H9 (cell line): ENCODE measurements around the gene PFKL. TPM values are rescaled to one million over a fixed set of nuclear protein-coding genes. Genes with fewer than 3 reads are reported as not detected.

Experiments used
- DNase-seq: peaks from one replicate; pipeline ENCODE4 v3.0.0-alpha.2; 2017
- H2AFZ ChIP-seq: one replicate; pipeline ENCODE4 v1.6.1; 2013; ENCODE audit warnings: mild to moderate bottlenecking, low read length, control low read depth, moderate library complexity
- H2AK5ac ChIP-seq: 2 replicates; pipeline ENCODE4 v1.6.1; 2013; ENCODE audit warnings: low read length, control low read depth, mixed read lengths; ENCODE audit not compliant: insufficient read length
- H2BK120ac ChIP-seq: one replicate; pipeline ENCODE4 v1.6.1; 2013; ENCODE audit warnings: low read depth, mild to moderate bottlenecking, low read length, control low read depth, inconsistent platforms; ENCODE audit not compliant: poor library complexity, severe bottlenecking
- H2BK12ac ChIP-seq: 2 replicates; pipeline ENCODE4 v1.6.1; 2013; ENCODE audit warnings: low read length, control low read depth, mixed read lengths, low read depth; ENCODE audit not compliant: insufficient read length
- H2BK15ac ChIP-seq: 2 replicates; pipeline ENCODE4 v1.6.1; 2013; ENCODE audit warnings: low read depth, low read length, control low read depth
- H2BK20ac ChIP-seq: one replicate; pipeline ENCODE4 v1.6.1; 2013; ENCODE audit warnings: low read depth, mild to moderate bottlenecking, low read length, control low read depth, inconsistent platforms; ENCODE audit not compliant: poor library complexity, severe bottlenecking
- H2BK5ac ChIP-seq: 2 replicates; pipeline ENCODE4 v1.6.1; 2013; ENCODE audit warnings: low read length, control low read depth, mixed read lengths; ENCODE audit not compliant: insufficient read length
- H3K14ac ChIP-seq: 2 replicates; pipeline ENCODE4 v1.6.1; 2013; ENCODE audit warnings: low read length, control low read depth; ENCODE audit not compliant: insufficient read depth
- H3K18ac ChIP-seq: 2 replicates; pipeline ENCODE4 v1.6.1; 2013; ENCODE audit warnings: low read depth, mild to moderate bottlenecking, mixed read lengths, low read length, control low read depth; ENCODE audit not compliant: insufficient read length
- H3K23ac ChIP-seq: 2 replicates; pipeline ENCODE4 v1.6.1; 2013; ENCODE audit warnings: low read length, control low read depth, mixed read lengths, low read depth; ENCODE audit not compliant: insufficient read length
- H3K23me2 ChIP-seq: 2 replicates; pipeline ENCODE4 v1.6.1; 2013; ENCODE audit warnings: low read depth, mild to moderate bottlenecking, mixed read lengths, low read length, control low read depth; ENCODE audit not compliant: insufficient read length, poor library complexity, severe bottlenecking
- H3K27ac ChIP-seq: 2 replicates; pipeline ENCODE4 v1.5.1; 2013; ENCODE audit warnings: low read length, control low read depth, mixed read lengths, low read depth; ENCODE audit not compliant: insufficient read length
- H3K27me3 ChIP-seq: 2 replicates; pipeline ENCODE4 v1.6.1; 2013; ENCODE audit warnings: low read length, control low read depth, inconsistent platforms; ENCODE audit not compliant: insufficient read depth
- H3K4ac ChIP-seq: 2 replicates; pipeline ENCODE4 v1.6.1; 2013; ENCODE audit warnings: low read depth, mild to moderate bottlenecking, control low read depth, inconsistent platforms, low read length, moderate library complexity
- H3K4me1 ChIP-seq: 2 replicates; pipeline ENCODE4 v1.6.1; 2013; ENCODE audit warnings: low read length, control low read depth, inconsistent platforms; ENCODE audit not compliant: insufficient read depth
- H3K4me2 ChIP-seq: 2 replicates; pipeline ENCODE4 v1.6.1; 2013; ENCODE audit warnings: low read length, control low read depth, mixed read lengths; ENCODE audit not compliant: insufficient read length, insufficient read depth
- H3K56ac ChIP-seq: 2 replicates; pipeline ENCODE4 v1.6.1; 2013; ENCODE audit warnings: low read depth, mild to moderate bottlenecking, mixed read lengths, low read length, control low read depth; ENCODE audit not compliant: insufficient read length
- H3K79me1 ChIP-seq: 2 replicates; pipeline ENCODE4 v1.6.1; 2013; ENCODE audit warnings: low read depth, mild to moderate bottlenecking, moderate library complexity, low read length, control low read depth, inconsistent platforms; ENCODE audit not compliant: insufficient read depth, poor library complexity, severe bottlenecking
- H3K79me2 ChIP-seq: 2 replicates; pipeline ENCODE4 v1.6.1; 2013; ENCODE audit warnings: low read length, control low read depth, inconsistent platforms; ENCODE audit not compliant: insufficient read depth
- H3K9ac ChIP-seq: 2 replicates; pipeline ENCODE4 v1.6.1; 2013; ENCODE audit warnings: low read length, control low read depth, mixed read lengths; ENCODE audit not compliant: insufficient read length; ENCODE audit errors: extremely low read depth
- H3K9me3 ChIP-seq: one replicate; pipeline ENCODE4 v1.6.1; 2013; ENCODE audit warnings: low read depth, low read length, inconsistent platforms; ENCODE audit not compliant: control insufficient read depth
- H3T11ph ChIP-seq: one replicate; pipeline ENCODE4 v1.6.1; 2013; ENCODE audit warnings: mild to moderate bottlenecking, low read length, control low read depth, inconsistent platforms
- H4K20me1 ChIP-seq: one replicate; pipeline ENCODE4 v1.6.1; 2013; ENCODE audit not compliant: control insufficient read depth, insufficient read length, insufficient read depth
- H4K5ac ChIP-seq: 2 replicates; pipeline ENCODE4 v1.6.1; 2013; ENCODE audit warnings: low read depth, mild to moderate bottlenecking, mixed read lengths, low read length, control low read depth; ENCODE audit not compliant: insufficient read length
- H4K8ac ChIP-seq: replicated peaks from 2 replicates; pipeline ENCODE4 v1.6.1; 2013; ENCODE audit warnings: low read length, control low read depth, mixed read lengths, low read depth; ENCODE audit not compliant: insufficient read length
- H4K91ac ChIP-seq: 2 replicates; pipeline ENCODE4 v1.6.1; 2013; ENCODE audit warnings: low read depth, mild to moderate bottlenecking, moderate library complexity, mixed read lengths, low read length, control low read depth; ENCODE audit not compliant: insufficient read length
- H3K27ac Mint-ChIP-seq, 3 experiments: 2 replicates in 2 of 3; 3 replicates in 1 of 3; pipeline ENCODE4 v1.8.0; 2020 to 2021; ENCODE audit warnings: mixed read lengths in 3 of 3, mild to moderate bottlenecking in 1 of 3, moderate library complexity in 1 of 3
- H3K27me3 Mint-ChIP-seq: 2 replicates; pipeline ENCODE4 v1.8.0; 2021; ENCODE audit warnings: low read depth, mild to moderate bottlenecking, moderate library complexity, mixed read lengths
- H3K36me3 Mint-ChIP-seq, 3 experiments: 2 replicates in 2 of 3; 3 replicates in 1 of 3; pipeline ENCODE4 v1.8.0; 2020 to 2021; ENCODE audit warnings: low read depth in 3 of 3, mixed read lengths in 3 of 3; ENCODE audit not compliant: insufficient read depth in 1 of 3
- H3K4me1 Mint-ChIP-seq, 2 experiments: 2 replicates each; pipeline ENCODE4 v1.8.0; 2020; ENCODE audit warnings: mixed read lengths in 2 of 2
- H3K4me3 Mint-ChIP-seq, 2 experiments: 2 replicates in 1 of 2; 3 replicates in 1 of 2; pipeline ENCODE4 v1.8.0; 2020 to 2021; ENCODE audit warnings: mild to moderate bottlenecking in 2 of 2, mixed read lengths in 2 of 2, moderate library complexity in 1 of 2
- H3K9me3 Mint-ChIP-seq, 2 experiments: 2 replicates in 1 of 2; 3 replicates in 1 of 2; pipeline ENCODE4 v1.8.0; 2020; ENCODE audit warnings: mild to moderate bottlenecking in 2 of 2, mixed read lengths in 2 of 2, moderate library complexity in 1 of 2
- WGBS: extraction: QIAGEN DNeasy Blood & Tissue Kit; methylation state at CpG from one replicate; pipeline ENCODE4 v1.1.7; 2013; ENCODE audit warnings: missing lambda C conversion rate, low lambda C conversion rate, mixed read lengths; ENCODE audit not compliant: insufficient read length; ENCODE audit errors: extremely low coverage; 5-methylcytosine and 5-hydroxymethylcytosine counted together
- total RNA-seq: library from RNA; stranded (reverse); gene quantifications from 2 replicates; pipeline ENCODE4 v1.2.1, GENCODE V29; 2021
- TF ChIP-seq, protein P1 (sequence below): fragments of 200-600 bp; sonication (generic); conservative IDR thresholded peaks from 3 replicates; pipeline ENCODE4 v1.8.0; 2021; ENCODE audit warnings: antibody characterized with exemption, mild to moderate bottlenecking

The PFKL gene
- total RNA-seq, 1 experiment from 2014 or later = 107 TPM

DNA sequence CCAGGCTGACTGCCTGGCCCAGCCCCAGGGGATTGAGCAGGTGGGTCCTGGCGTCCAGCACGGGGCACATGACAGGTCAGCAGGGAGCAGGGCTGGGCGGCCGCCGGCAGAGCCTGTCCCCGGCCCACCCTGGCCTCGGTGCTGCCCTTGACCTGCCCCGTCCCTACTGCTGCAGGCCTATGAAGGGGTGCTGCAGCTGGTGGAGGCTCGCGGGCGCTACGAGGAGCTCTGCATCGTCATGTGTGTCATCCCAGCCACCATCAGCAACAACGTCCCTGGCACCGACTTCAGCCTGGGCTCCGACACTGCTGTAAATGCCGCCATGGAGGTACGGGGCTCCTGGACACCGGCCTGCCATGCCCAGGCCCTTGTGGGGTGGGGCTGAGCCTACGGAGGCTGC is 23.7 kb downstream of the PFKL start:
- H2BK12ac ChIP-seq = no peak overlapping the region
- no peak overlapping the region for H2BK120ac ChIP-seq
- H3T11ph ChIP-seq = no peak overlapping the region
- no peak overlapping the region for H2BK20ac ChIP-seq
- H3K4me1 ChIP-seq = no peaks in the 10 kb centered on the region
- H3K79me1 ChIP-seq = no peaks in the 10 kb centered on the region
- H3K9me3 ChIP-seq = no peaks in the 10 kb centered on the region
- no peak overlapping the region for H3K4me2 ChIP-seq
- Mint-ChIP-seq H3K27me3 (no peaks in the 10 kb centered on the region), H3K4me1 (no peaks in the 10 kb centered on the region), H3K27ac (no peak overlapping the region), H3K4me3 (no peak overlapping the region), H3K36me3 (peaks cover 0 to 14% (median 11%) of the 10 kb centered on the region in 3 experiments; a peak in 5 of 7 replicates), H3K9me3 (no peaks in the 10 kb centered on the region)
- H3K27me3 ChIP-seq = no peaks in the 10 kb centered on the region
- H3K9ac ChIP-seq = no peak overlapping the region
- no peak overlapping the region for H3K14ac ChIP-seq
- H4K20me1 ChIP-seq = no peaks in the 10 kb centered on the region
- H3K27ac ChIP-seq = no peak overlapping the region
- no peak overlapping the region for H4K5ac ChIP-seq
- no peak overlapping the region for H4K91ac ChIP-seq
- H2AFZ ChIP-seq = no peak overlapping the region
- TF ChIP-seq, protein P1, sequence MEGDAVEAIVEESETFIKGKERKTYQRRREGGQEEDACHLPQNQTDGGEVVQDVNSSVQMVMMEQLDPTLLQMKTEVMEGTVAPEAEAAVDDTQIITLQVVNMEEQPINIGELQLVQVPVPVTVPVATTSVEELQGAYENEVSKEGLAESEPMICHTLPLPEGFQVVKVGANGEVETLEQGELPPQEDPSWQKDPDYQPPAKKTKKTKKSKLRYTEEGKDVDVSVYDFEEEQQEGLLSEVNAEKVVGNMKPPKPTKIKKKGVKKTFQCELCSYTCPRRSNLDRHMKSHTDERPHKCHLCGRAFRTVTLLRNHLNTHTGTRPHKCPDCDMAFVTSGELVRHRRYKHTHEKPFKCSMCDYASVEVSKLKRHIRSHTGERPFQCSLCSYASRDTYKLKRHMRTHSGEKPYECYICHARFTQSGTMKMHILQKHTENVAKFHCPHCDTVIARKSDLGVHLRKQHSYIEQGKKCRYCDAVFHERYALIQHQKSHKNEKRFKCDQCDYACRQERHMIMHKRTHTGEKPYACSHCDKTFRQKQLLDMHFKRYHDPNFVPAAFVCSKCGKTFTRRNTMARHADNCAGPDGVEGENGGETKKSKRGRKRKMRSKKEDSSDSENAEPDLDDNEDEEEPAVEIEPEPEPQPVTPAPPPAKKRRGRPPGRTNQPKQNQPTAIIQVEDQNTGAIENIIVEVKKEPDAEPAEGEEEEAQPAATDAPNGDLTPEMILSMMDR = no peak
- H3K4ac ChIP-seq = no peak overlapping the region
- H3K79me2 ChIP-seq = no peaks in the 10 kb centered on the region
- H2BK5ac ChIP-seq = no peak overlapping the region
- no peak overlapping the region for H3K18ac ChIP-seq
- no peak for DNase-seq
- no peaks in the 10 kb centered on the region for H3K23me2 ChIP-seq
- WGBS = no CpG with 5 or more reads among the region's 20 CpGs
- H2BK15ac ChIP-seq = no peak overlapping the region
- H3K56ac ChIP-seq = no peak overlapping the region
- no peak overlapping the region for H2AK5ac ChIP-seq
- no peak overlapping the region for H4K8ac ChIP-seq
- no peak overlapping the region for H3K23ac ChIP-seq
